Effector memory CD8-positive, alpha-beta T cell (primary cell): ENCODE data around the gene KDM8.
"Not testable (repeated sequence)": the region's sequence is repeated elsewhere in the genome, so short reads cannot be mapped to it uniquely, and the experiment has no call there.

ENCODE experiments used
- ATAC-seq: fragments of 150-1000 bp; cut with Tn5 transposase; replicated peaks from 2 replicates; pipeline ENCODE4 v1.10.0; 2021; ENCODE audit warnings: mild to moderate bottlenecking, moderate library complexity
- DNase-seq, 3 experiments: peaks; one replicate each; pipeline ENCODE4 v3.0.0; 2021
- H3K27ac Mint-ChIP-seq, 2 donors: one replicate each; pipeline ENCODE4 v1.8.0; 2022; ENCODE audit warnings: mild to moderate bottlenecking in 2 of 2, mixed read lengths in 2 of 2, moderate library complexity in 2 of 2
- H3K27me3 Mint-ChIP-seq, 2 donors: one replicate each; pipeline ENCODE4 v1.8.0; 2022; ENCODE audit warnings: mixed read lengths in 2 of 2
- H3K36me3 Mint-ChIP-seq: one replicate; pipeline ENCODE4 v1.8.0; 2022; ENCODE audit warnings: mild to moderate bottlenecking, moderate library complexity, mixed read lengths; ENCODE audit not compliant: insufficient read depth
- H3K4me1 Mint-ChIP-seq, 2 donors: one replicate each; pipeline ENCODE4 v1.8.0; 2022; ENCODE audit warnings: low read depth in 2 of 2, mixed read lengths in 2 of 2
- H3K4me3 Mint-ChIP-seq, 2 donors: one replicate each; pipeline ENCODE4 v1.8.0; 2022; ENCODE audit warnings: mild to moderate bottlenecking in 2 of 2, mixed read lengths in 2 of 2, moderate library complexity in 2 of 2
- H3K9me3 Mint-ChIP-seq, 2 donors: one replicate each; pipeline ENCODE4 v1.8.0; 2022; ENCODE audit warnings: mixed read lengths in 2 of 2

KDM8 gene

GRCh38 chr16:27198451-27199234 is 4.7 kb upstream of the KDM8 start:
- H3K9me3 Mint-ChIP-seq, result no peaks in the 10 kb centered on the region
- peak overlapping the region; percentile 90 for H3K27ac Mint-ChIP-seq
- ATAC-seq (no peak), DNase-seq (no peak)
- H3K4me3 Mint-ChIP-seq, result peak overlapping the region in 1 of 2 donors; percentile 11
- no peaks in the 10 kb centered on the region for H3K27me3 Mint-ChIP-seq
- peaks cover 57 to 73% of the 10 kb centered on the region in 2 donors for H3K4me1 Mint-ChIP-seq
- H3K36me3 Mint-ChIP-seq, result peaks cover 12% of the 10 kb centered on the region

GRCh38 chr16:27199235-27199586 is 4.1 kb upstream of the KDM8 start:
- H3K4me3 Mint-ChIP-seq, result peak overlapping the region in 1 of 2 donors; percentile 11

GRCh38 chr16:27199736-27200135 is 3.6 kb upstream of the KDM8 start:
- no peak for ATAC-seq
- no peak for DNase-seq
- H3K4me1 Mint-ChIP-seq, result peaks cover 63 to 78% of the 10 kb centered on the region in 2 donors
- peak overlapping the region; percentile 90 for H3K27ac Mint-ChIP-seq
- peaks cover 19% of the 10 kb centered on the region for H3K36me3 Mint-ChIP-seq
- H3K4me3 Mint-ChIP-seq, result peak overlapping the region; percentile 65 to 71
- H3K9me3 Mint-ChIP-seq, result no peaks in the 10 kb centered on the region
- H3K27me3 Mint-ChIP-seq, result no peaks in the 10 kb centered on the region

More at GRCh38 chr16:27199235-27199586, 4.1 kb upstream of the KDM8 start:
- Mint-ChIP-seq H3K4me1 (peaks cover 60 to 77% of the 10 kb centered on the region in 2 donors), H3K36me3 (peaks cover 18% of the 10 kb centered on the region), H3K9me3 (no peaks in the 10 kb centered on the region), H3K27me3 (no peaks in the 10 kb centered on the region), H3K27ac (peak overlapping the region; percentile 90)
- no peak for DNase-seq
- no peak for ATAC-seq

- peak overlapping the region in 1 of 2 donors; percentile 90 for H3K27ac Mint-ChIP-seq
- not testable (repeated sequence) for ATAC-seq, H3K27me3 Mint-ChIP-seq, H3K9me3 Mint-ChIP-seq, DNase-seq
- H3K36me3 Mint-ChIP-seq, result peaks cover 12% of the 10 kb centered on the region
- peaks cover 56 to 67% of the 10 kb centered on the region in 2 donors for H3K4me1 Mint-ChIP-seq
- peak overlapping the region; percentile 65 to 71 for H3K4me3 Mint-ChIP-seq
Observed at GRCh38 chr16:27200914-27201313, 2.4 kb upstream of the KDM8 start.

- peak in 1 of 3 experiments; percentile 87 for DNase-seq
- Mint-ChIP-seq H3K4me3 (peak overlapping the region; percentile 86 to 89), H3K27me3 (no peaks in the 10 kb centered on the region), H3K27ac (peak overlapping the region; percentile 96 to 97), H3K4me1 (peaks cover 43 to 48% of the 10 kb centered on the region in 2 donors), H3K36me3 (peaks cover 12% of the 10 kb centered on the region), H3K9me3 (no peaks in the 10 kb centered on the region)
- ATAC-seq, result peak; percentile 77
Observed at GRCh38 chr16:27202923-27203506, 311 bp upstream of the KDM8 start.

GRCh38 chr16:27204312-27204915 is 1.1 kb downstream of the KDM8 start:
- Mint-ChIP-seq H3K9me3 (no peaks in the 10 kb centered on the region), H3K36me3 (peaks cover 12% of the 10 kb centered on the region), H3K4me3 (peak overlapping the region; percentile 86 to 89), H3K4me1 (peaks cover 34% of the 10 kb centered on the region in 2 donors), H3K27ac (peak overlapping the region; percentile 96 to 97), H3K27me3 (no peaks in the 10 kb centered on the region)
- ATAC-seq (no peak), DNase-seq (no peak)

GRCh38 chr16:27205423-27206065 is 2.2 kb downstream of the KDM8 start:
- no peak for DNase-seq
- no peak for ATAC-seq
- no peak overlapping the region for H3K4me3 Mint-ChIP-seq
- no peak overlapping the region for H3K27ac Mint-ChIP-seq
- no peaks in the 10 kb centered on the region for H3K9me3 Mint-ChIP-seq
- peaks cover 12% of the 10 kb centered on the region for H3K36me3 Mint-ChIP-seq
- peaks cover 23 to 24% of the 10 kb centered on the region in 2 donors for H3K4me1 Mint-ChIP-seq
- no peaks in the 10 kb centered on the region for H3K27me3 Mint-ChIP-seq

GRCh38 chr16:27207121-27207520 is 3.8 kb downstream of the KDM8 start:
- peaks cover 18% of the 10 kb centered on the region for H3K36me3 Mint-ChIP-seq
- H3K4me3 Mint-ChIP-seq, H3K27me3 Mint-ChIP-seq, DNase-seq, ATAC-seq, H3K27ac Mint-ChIP-seq, H3K9me3 Mint-ChIP-seq: not testable (repeated sequence)
- H3K4me1 Mint-ChIP-seq, result peaks cover 14 to 17% of the 10 kb centered on the region in 2 donors

- H3K4me3 Mint-ChIP-seq, result no peak overlapping the region
- no peaks in the 10 kb centered on the region for H3K27me3 Mint-ChIP-seq
- H3K36me3 Mint-ChIP-seq, result peaks cover 18% of the 10 kb centered on the region
- H3K4me1 Mint-ChIP-seq, result peaks cover 7 to 13% of the 10 kb centered on the region in 2 donors
- no peak for ATAC-seq
- no peaks in the 10 kb centered on the region for H3K9me3 Mint-ChIP-seq
- no peak overlapping the region for H3K27ac Mint-ChIP-seq
- no peak for DNase-seq
Observed at GRCh38 chr16:27208081-27208680, 4.9 kb downstream of the KDM8 start.

- Mint-ChIP-seq H3K27me3 (no peaks in the 10 kb centered on the region), H3K4me1 (peaks cover 5 to 10% of the 10 kb centered on the region in 2 donors), H3K36me3 (peaks cover 12% of the 10 kb centered on the region), H3K27ac (no peak overlapping the region), H3K9me3 (no peaks in the 10 kb centered on the region), H3K4me3 (no peak overlapping the region)
- DNase-seq, result no peak
- ATAC-seq, result no peak
Observed at GRCh38 chr16:27208796-27209195, 5.5 kb downstream of the KDM8 start.

GRCh38 chr16:27209591-27209990 is 6.3 kb downstream of the KDM8 start:
- peaks cover 0 to 4% of the 10 kb centered on the region in 2 donors for H3K4me1 Mint-ChIP-seq
- no peaks in the 10 kb centered on the region for H3K9me3 Mint-ChIP-seq
- no peak overlapping the region for H3K27ac Mint-ChIP-seq
- peaks cover 7% of the 10 kb centered on the region for H3K36me3 Mint-ChIP-seq
- DNase-seq, result no peak
- ATAC-seq, result no peak
- H3K27me3 Mint-ChIP-seq, result no peaks in the 10 kb centered on the region
- no peak overlapping the region for H3K4me3 Mint-ChIP-seq

GRCh38 chr16:27210174-27210573 is 6.8 kb downstream of the KDM8 start:
- peaks cover 7% of the 10 kb centered on the region for H3K36me3 Mint-ChIP-seq
- no peak for DNase-seq
- no peak for ATAC-seq
- H3K4me1 Mint-ChIP-seq, result peaks cover 0 to 4% of the 10 kb centered on the region in 2 donors
- H3K4me3 Mint-ChIP-seq, result no peak overlapping the region
- H3K27ac Mint-ChIP-seq, result no peak overlapping the region
- no peaks in the 10 kb centered on the region for H3K9me3 Mint-ChIP-seq
- no peaks in the 10 kb centered on the region for H3K27me3 Mint-ChIP-seq

GRCh38 chr16:27211026-27211425 is 7.7 kb downstream of the KDM8 start:
- Mint-ChIP-seq H3K4me3 (no peak overlapping the region), H3K36me3 (peaks cover 9% of the 10 kb centered on the region), H3K9me3 (no peaks in the 10 kb centered on the region), H3K27ac (no peak overlapping the region), H3K27me3 (no peaks in the 10 kb centered on the region), H3K4me1 (peaks cover 2 to 4% of the 10 kb centered on the region in 2 donors)
- no peak for ATAC-seq
- no peak for DNase-seq
